ENCODE data around the gene MED1.

The MED1 gene

DNA sequence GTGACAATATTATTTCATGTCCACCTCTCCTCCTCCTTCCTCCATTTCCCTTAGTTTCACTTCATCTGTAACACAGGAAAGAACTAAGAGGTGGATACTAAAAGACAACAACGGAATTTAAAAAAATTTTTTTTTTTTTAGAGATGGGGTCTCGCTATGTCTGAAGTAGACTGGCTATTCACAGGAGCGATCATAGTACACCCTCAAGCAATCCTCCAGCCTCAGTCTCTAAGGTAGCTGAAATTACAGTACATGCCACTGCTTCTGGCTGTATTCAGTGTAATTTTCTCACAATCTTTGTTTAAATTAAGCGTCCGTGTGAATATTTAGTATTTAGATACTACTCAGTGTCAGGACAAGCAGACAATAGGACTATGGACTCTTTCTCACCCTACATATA lies 85.2 kb downstream of the MED1 start:
- no peak overlapping the region for H3K23ac ChIP-seq (ENCODE audit: low read length)
- WGBS (ENCODE audit: extremely low coverage, insufficient coverage, insufficient read length): no CpG with 5 or more reads among the region's 5 CpGs

DNA sequence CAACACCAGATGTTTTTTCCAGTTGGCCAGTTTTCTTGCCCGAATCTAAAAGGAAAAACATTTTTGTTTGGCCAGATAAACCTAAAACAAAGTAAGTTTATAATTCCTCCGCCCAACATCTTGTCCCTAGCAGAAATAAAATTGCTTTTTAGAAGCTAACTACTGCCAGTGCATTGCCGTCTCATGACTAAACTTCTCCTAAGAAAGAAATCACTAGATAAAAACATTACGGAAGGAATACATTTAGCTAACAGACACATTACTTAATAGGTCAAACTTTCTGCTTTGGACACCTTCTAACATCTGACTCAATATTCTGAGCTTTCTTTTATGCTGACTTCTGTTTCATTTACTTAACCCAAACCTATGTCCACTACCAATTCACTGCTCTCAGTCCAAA lies 85.8 kb downstream of the MED1 start:
- H4K8ac ChIP-seq (ENCODE audit: low read depth, low read length): no peak overlapping the region
- H3K27me3 ChIP-seq (ENCODE audit: insufficient read depth, low read length): no peaks in the 10 kb centered on the region
- peak in 1 of 2 donors; percentile 52 for DNase-seq
- no peak overlapping the region for H3K4me3 ChIP-seq (ENCODE audit: low read depth, low read length)
- H3K79me2 ChIP-seq (ENCODE audit: control insufficient read depth, insufficient read depth, low read length, poor library complexity): no peaks in the 10 kb centered on the region
- H3K9me3 ChIP-seq (ENCODE audit: insufficient read depth, low read depth, low read length): no peaks in the 10 kb centered on the region
- H3K9ac ChIP-seq (ENCODE audit: low read length): no peak overlapping the region
- H3K27ac ChIP-seq (ENCODE audit: low read depth, low read length): no peak overlapping the region
- H3K79me1 ChIP-seq (ENCODE audit: low read length): no peaks in the 10 kb centered on the region
- no peak overlapping the region for H3K4ac ChIP-seq (ENCODE audit: low read depth, low read length)
- no peaks in the 10 kb centered on the region for H3K4me1 ChIP-seq (ENCODE audit: control insufficient read depth in 1 of 2, insufficient read depth in 2 of 2, low read length in 2 of 2)
- H2AK5ac ChIP-seq (ENCODE audit: low read length): no peak overlapping the region
- no CpG with 5 or more reads among the region's 4 CpGs for WGBS (ENCODE audit: extremely low coverage, insufficient coverage, insufficient read length)
- no peak overlapping the region for H2BK12ac ChIP-seq (ENCODE audit: low read length)
- H3K18ac ChIP-seq (ENCODE audit: low read length): no peak overlapping the region
- no peak overlapping the region for H4K91ac ChIP-seq (ENCODE audit: low read depth, low read length)
- H2BK120ac ChIP-seq (ENCODE audit: insufficient read depth, low read length, poor library complexity): no peak overlapping the region
- no peak overlapping the region for H4K12ac ChIP-seq (ENCODE audit: low read depth, low read length)
- H3K23ac ChIP-seq (ENCODE audit: low read length): no peak overlapping the region
- no peak overlapping the region for H2BK5ac ChIP-seq (ENCODE audit: low read depth, low read length, poor library complexity)
- H3K14ac ChIP-seq (ENCODE audit: low read length): no peak overlapping the region
- H3K36me3 ChIP-seq (ENCODE audit: control insufficient read depth in 1 of 2, insufficient read depth in 2 of 2, low read length in 2 of 2): no peaks in the 10 kb centered on the region
- H2AFZ ChIP-seq (ENCODE audit: insufficient read depth, low read length, poor library complexity): no peak overlapping the region
- H3K4me2 ChIP-seq (ENCODE audit: low read length): no peak overlapping the region

More for the DNA sequence above, 85.2 kb downstream of the MED1 start:
- no peaks in the 10 kb centered on the region for H3K4me1 ChIP-seq (ENCODE audit: control insufficient read depth in 1 of 2, insufficient read depth in 2 of 2, low read length in 2 of 2)
- no peak overlapping the region for H4K8ac ChIP-seq (ENCODE audit: low read depth, low read length)
- DNase-seq: no peak
- H3K79me2 ChIP-seq (ENCODE audit: control insufficient read depth, insufficient read depth, low read length, poor library complexity): no peaks in the 10 kb centered on the region
- H3K4me3 ChIP-seq (ENCODE audit: low read depth, low read length): no peak overlapping the region
- H2BK5ac ChIP-seq (ENCODE audit: low read depth, low read length, poor library complexity): no peak overlapping the region
- H2AFZ ChIP-seq (ENCODE audit: insufficient read depth, low read length, poor library complexity): no peak overlapping the region
- no peak overlapping the region for H2BK120ac ChIP-seq (ENCODE audit: insufficient read depth, low read length, poor library complexity)
- no peak overlapping the region for H3K4ac ChIP-seq (ENCODE audit: low read depth, low read length)
- H3K9me3 ChIP-seq (ENCODE audit: insufficient read depth, low read depth, low read length): no peaks in the 10 kb centered on the region
- H3K79me1 ChIP-seq (ENCODE audit: low read length): no peaks in the 10 kb centered on the region
- H3K36me3 ChIP-seq (ENCODE audit: control insufficient read depth in 1 of 2, insufficient read depth in 2 of 2, low read length in 2 of 2): no peaks in the 10 kb centered on the region
- no peak overlapping the region for H3K4me2 ChIP-seq (ENCODE audit: low read length)
- H3K9ac ChIP-seq (ENCODE audit: low read length): no peak overlapping the region
- no peak overlapping the region for H3K18ac ChIP-seq (ENCODE audit: low read length)
- no peak overlapping the region for H3K14ac ChIP-seq (ENCODE audit: low read length)
- no peak overlapping the region for H2BK12ac ChIP-seq (ENCODE audit: low read length)
- H3K27ac ChIP-seq (ENCODE audit: low read depth, low read length): no peak overlapping the region
- no peak overlapping the region for H2AK5ac ChIP-seq (ENCODE audit: low read length)
- no peak overlapping the region for H4K91ac ChIP-seq (ENCODE audit: low read depth, low read length)
- H4K12ac ChIP-seq (ENCODE audit: low read depth, low read length): no peak overlapping the region
- no peaks in the 10 kb centered on the region for H3K27me3 ChIP-seq (ENCODE audit: insufficient read depth, low read length)

DNA sequence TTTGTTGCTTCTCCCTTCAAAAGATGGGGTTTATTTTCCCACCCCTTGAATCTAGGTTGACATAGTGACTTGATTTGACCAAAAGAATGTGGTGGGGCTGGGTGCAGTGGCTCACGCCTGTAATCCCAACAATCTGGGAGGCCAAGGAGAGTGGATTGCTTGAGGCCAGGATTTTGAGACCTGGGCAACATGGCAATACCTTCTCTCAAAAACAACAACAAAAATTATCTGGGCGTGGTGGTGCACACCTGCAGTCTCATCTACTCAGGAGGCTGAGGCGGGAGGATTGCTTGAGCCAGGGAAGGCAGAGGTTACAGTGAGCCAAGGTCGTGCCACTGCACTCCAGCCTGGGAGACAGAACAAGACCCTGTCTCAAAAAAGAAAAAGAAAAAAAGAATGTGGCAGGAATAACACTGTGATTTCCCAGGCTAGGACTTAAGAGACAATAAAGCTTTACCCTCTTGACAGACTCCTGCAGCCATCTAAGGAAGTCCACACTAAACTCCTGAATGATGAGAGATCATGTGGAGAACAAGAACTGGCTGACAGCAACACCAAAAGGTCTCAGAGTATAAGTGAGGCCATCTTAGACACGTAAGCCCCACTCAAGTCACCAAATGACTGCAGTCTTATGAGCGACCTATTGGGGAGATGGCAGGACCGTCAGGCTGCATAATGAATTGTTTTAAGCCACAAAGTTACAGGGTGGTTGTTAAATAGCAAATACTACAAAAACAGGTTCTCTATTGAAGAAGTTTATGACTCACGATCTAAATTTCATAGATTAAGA lies 86.6 kb downstream of the MED1 start:
- no peaks in the 10 kb centered on the region for H3K36me3 ChIP-seq (ENCODE audit: control insufficient read depth in 1 of 2, insufficient read depth in 2 of 2, low read length in 2 of 2)
- H3K27ac ChIP-seq (ENCODE audit: low read depth, low read length): no peak overlapping the region
- no CpG with 5 or more reads among the region's 8 CpGs for WGBS (ENCODE audit: extremely low coverage, insufficient coverage, insufficient read length)
- no peak overlapping the region for H3K4ac ChIP-seq (ENCODE audit: low read depth, low read length)
- no peak overlapping the region for H4K8ac ChIP-seq (ENCODE audit: low read depth, low read length)
- no peak overlapping the region for H2BK5ac ChIP-seq (ENCODE audit: low read depth, low read length, poor library complexity)
- H3K4me1 ChIP-seq (ENCODE audit: control insufficient read depth in 1 of 2, insufficient read depth in 2 of 2, low read length in 2 of 2): no peaks in the 10 kb centered on the region
- H2AK5ac ChIP-seq (ENCODE audit: low read length): no peak overlapping the region
- no peaks in the 10 kb centered on the region for H3K79me1 ChIP-seq (ENCODE audit: low read length)
- no peaks in the 10 kb centered on the region for H3K79me2 ChIP-seq (ENCODE audit: control insufficient read depth, insufficient read depth, low read length, poor library complexity)
- peak; percentile 69 to 89 for DNase-seq
- no peak overlapping the region for H3K18ac ChIP-seq (ENCODE audit: low read length)
- no peak overlapping the region for H3K4me2 ChIP-seq (ENCODE audit: low read length)
- H4K91ac ChIP-seq (ENCODE audit: low read depth, low read length): no peak overlapping the region
- no peak overlapping the region for H3K9ac ChIP-seq (ENCODE audit: low read length)
- no peak overlapping the region for H2BK120ac ChIP-seq (ENCODE audit: insufficient read depth, low read length, poor library complexity)
- H3K23ac ChIP-seq (ENCODE audit: low read length): no peak overlapping the region
- H3K27me3 ChIP-seq (ENCODE audit: insufficient read depth, low read length): no peaks in the 10 kb centered on the region
- H3K4me3 ChIP-seq (ENCODE audit: low read depth, low read length): no peak overlapping the region
- no peak overlapping the region for H4K12ac ChIP-seq (ENCODE audit: low read depth, low read length)
- H3K14ac ChIP-seq (ENCODE audit: low read length): no peak overlapping the region
- no peak overlapping the region for H2AFZ ChIP-seq (ENCODE audit: insufficient read depth, low read length, poor library complexity)
- no peak overlapping the region for H2BK12ac ChIP-seq (ENCODE audit: low read length)
- H3K9me3 ChIP-seq (ENCODE audit: insufficient read depth, low read depth, low read length): no peaks in the 10 kb centered on the region

DNA sequence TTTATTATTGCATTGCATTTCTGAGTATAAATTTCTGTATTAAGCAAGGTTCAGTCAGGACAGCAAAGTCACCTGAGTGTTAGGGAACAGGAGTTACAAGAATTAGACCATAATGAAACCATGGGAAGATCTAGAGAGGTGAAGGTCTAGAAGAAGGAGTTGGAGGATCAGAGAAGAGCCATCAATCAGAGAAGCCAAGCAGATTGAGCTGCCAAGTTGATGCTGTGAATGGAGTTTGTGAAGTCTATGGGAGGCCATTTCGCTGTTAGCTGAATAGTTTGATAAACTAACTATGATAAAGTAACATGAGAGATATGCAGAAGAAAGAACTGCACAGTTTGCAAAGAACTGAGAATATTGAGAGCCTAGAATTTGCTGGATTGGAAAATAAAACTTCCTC lies 90.0 kb downstream of the MED1 start:
- Histone ChIP-seq H3K27me3 (ENCODE audit: insufficient read depth, low read length) (no peaks in the 10 kb centered on the region), H3K79me1 (ENCODE audit: low read length) (no peaks in the 10 kb centered on the region), H3K23ac (ENCODE audit: low read length) (no peak overlapping the region), H3K18ac (ENCODE audit: low read length) (no peak overlapping the region), H3K36me3 (ENCODE audit: control insufficient read depth in 1 of 2, insufficient read depth in 2 of 2, low read length in 2 of 2) (no peaks in the 10 kb centered on the region), H3K9me3 (ENCODE audit: insufficient read depth, low read depth, low read length) (no peaks in the 10 kb centered on the region), H4K91ac (ENCODE audit: low read depth, low read length) (no peak overlapping the region), H2BK120ac (ENCODE audit: insufficient read depth, low read length, poor library complexity) (no peak overlapping the region), H3K27ac (ENCODE audit: low read depth, low read length) (no peak overlapping the region), H4K12ac (ENCODE audit: low read depth, low read length) (no peak overlapping the region), H2BK12ac (ENCODE audit: low read length) (no peak overlapping the region), H2BK5ac (ENCODE audit: low read depth, low read length, poor library complexity) (no peak overlapping the region), H3K79me2 (ENCODE audit: control insufficient read depth, insufficient read depth, low read length, poor library complexity) (no peaks in the 10 kb centered on the region), H2AK5ac (ENCODE audit: low read length) (no peak overlapping the region), H3K4me2 (ENCODE audit: low read length) (no peak overlapping the region), H2AFZ (ENCODE audit: insufficient read depth, low read length, poor library complexity) (no peak overlapping the region), H3K4ac (ENCODE audit: low read depth, low read length) (no peak overlapping the region), H3K9ac (ENCODE audit: low read length) (no peak overlapping the region), H4K8ac (ENCODE audit: low read depth, low read length) (no peak overlapping the region), H3K14ac (ENCODE audit: low read length) (no peak overlapping the region), H3K4me1 (ENCODE audit: control insufficient read depth in 1 of 2, insufficient read depth in 2 of 2, low read length in 2 of 2) (no peaks in the 10 kb centered on the region), H3K4me3 (ENCODE audit: low read depth, low read length) (no peak overlapping the region)
- no peak for DNase-seq
- no CpG with 5 or more reads among the region's 1 CpG for WGBS (ENCODE audit: extremely low coverage, insufficient coverage, insufficient read length)
